DOHH2 (cell line): ENCODE results near the gene GALNS.

ENCODE experiments used
- H3F3A ChIP-seq: fragments of 200-600 bp; sonication (generic), shearing (Covaris generic); 2 replicates; pipeline ENCODE4 v1.6.0; 2016; ENCODE audit warnings: antibody characterized with exemption, mild to moderate bottlenecking; ENCODE audit not compliant: control insufficient read depth, insufficient read depth
- H3K27ac ChIP-seq: fragments of 200-600 bp; sonication (generic); 2 replicates; pipeline ENCODE4 v1.5.1; 2014; ENCODE audit warnings: low read depth, mild to moderate bottlenecking, low read length, moderate library complexity
- H3K27me3 ChIP-seq: fragments of 200-600 bp; sonication (generic); 2 replicates; pipeline ENCODE4 v1.6.1; 2014; ENCODE audit warnings: mild to moderate bottlenecking, low read length, mixed read lengths; ENCODE audit not compliant: control insufficient read depth
- H3K36me3 ChIP-seq: fragments of 200-600 bp; sonication (generic); 2 replicates; pipeline ENCODE4 v1.6.1; 2014; ENCODE audit warnings: mild to moderate bottlenecking, low read length, moderate library complexity, mixed read lengths; ENCODE audit not compliant: control insufficient read depth
- H3K4me1 ChIP-seq: fragments of 200-600 bp; sonication (generic); 2 replicates; pipeline ENCODE4 v1.6.1; 2014; ENCODE audit warnings: mild to moderate bottlenecking, low read length, mixed read lengths; ENCODE audit not compliant: control insufficient read depth
- H3K4me2 ChIP-seq: fragments of 200-600 bp; sonication (generic); 2 replicates; pipeline ENCODE4 v1.6.0; 2014; ENCODE audit warnings: mild to moderate bottlenecking, low read length, moderate library complexity
- H3K4me3 ChIP-seq: fragments of 200-600 bp; sonication (generic); 2 replicates; pipeline ENCODE4 v1.5.1; 2014; ENCODE audit warnings: mild to moderate bottlenecking, low read length, mixed read lengths
- H3K79me2 ChIP-seq: fragments of 200-600 bp; sonication (generic); 2 replicates; pipeline ENCODE4 v1.6.1; 2014; ENCODE audit warnings: mild to moderate bottlenecking, low read length, mixed read lengths; ENCODE audit not compliant: control insufficient read depth
- H3K9me2 ChIP-seq: fragments of 200-600 bp; sonication (generic); replicated peaks from 2 replicates; pipeline ENCODE4 v1.6.1; 2014; ENCODE audit warnings: mild to moderate bottlenecking, low read length, mixed read lengths; ENCODE audit not compliant: control insufficient read depth
- H3K9me3 ChIP-seq: fragments of 200-600 bp; sonication (generic); 2 replicates; pipeline ENCODE4 v1.6.1; 2014; ENCODE audit warnings: antibody characterized with exemption, low read length, mixed read lengths; ENCODE audit not compliant: control insufficient read depth, insufficient read depth
- H4K20me1 ChIP-seq: fragments of 200-600 bp; sonication (generic); 2 replicates; pipeline ENCODE4 v1.6.0; 2014; ENCODE audit warnings: low read depth, mild to moderate bottlenecking, antibody characterized with exemption, low read length, moderate library complexity; ENCODE audit not compliant: control insufficient read depth, insufficient read depth
- EZH2phosphoT487 ChIP-seq: fragments of 200-600 bp; sonication (generic); IDR thresholded peaks from 2 replicates; pipeline ENCODE4 v1.6.1; 2017; ENCODE audit warnings: borderline replicate concordance, mild to moderate bottlenecking, antibody characterized with exemption, low read length, moderate library complexity, mixed read lengths
- TF ChIP-seq, protein P1 (sequence below): fragments of 200-600 bp; sonication (generic); IDR thresholded peaks from one replicate; pipeline ENCODE4 v1.5.1; 2014; ENCODE audit warnings: antibody characterized with exemption, mild to moderate bottlenecking, low read depth, low read length; ENCODE audit not compliant: poor library complexity, severe bottlenecking

The GALNS gene

GRCh38 chr16:88810912-88811768 lies 45.6 kb downstream of the GALNS start:
- Histone ChIP-seq H3F3A (peaks cover 10% of the 10 kb centered on the region), H3K27ac (peak overlapping the region; percentile 81), H3K4me3 (peak overlapping the region; percentile 87), H3K9me3 (peaks cover 7% of the 10 kb centered on the region; the same call in 1 of the 2 replicates), H3K36me3 (peaks cover 52% of the 10 kb centered on the region), H3K4me1 (peaks cover 30% of the 10 kb centered on the region), H4K20me1 (no peaks in the 10 kb centered on the region), H3K4me2 (peak overlapping the region; percentile 95), H3K9me2 (no peaks in the 10 kb centered on the region), H3K79me2 (peaks cover 39% of the 10 kb centered on the region), H3K27me3 (no peaks in the 10 kb centered on the region)
- TF ChIP-seq, protein P1, sequence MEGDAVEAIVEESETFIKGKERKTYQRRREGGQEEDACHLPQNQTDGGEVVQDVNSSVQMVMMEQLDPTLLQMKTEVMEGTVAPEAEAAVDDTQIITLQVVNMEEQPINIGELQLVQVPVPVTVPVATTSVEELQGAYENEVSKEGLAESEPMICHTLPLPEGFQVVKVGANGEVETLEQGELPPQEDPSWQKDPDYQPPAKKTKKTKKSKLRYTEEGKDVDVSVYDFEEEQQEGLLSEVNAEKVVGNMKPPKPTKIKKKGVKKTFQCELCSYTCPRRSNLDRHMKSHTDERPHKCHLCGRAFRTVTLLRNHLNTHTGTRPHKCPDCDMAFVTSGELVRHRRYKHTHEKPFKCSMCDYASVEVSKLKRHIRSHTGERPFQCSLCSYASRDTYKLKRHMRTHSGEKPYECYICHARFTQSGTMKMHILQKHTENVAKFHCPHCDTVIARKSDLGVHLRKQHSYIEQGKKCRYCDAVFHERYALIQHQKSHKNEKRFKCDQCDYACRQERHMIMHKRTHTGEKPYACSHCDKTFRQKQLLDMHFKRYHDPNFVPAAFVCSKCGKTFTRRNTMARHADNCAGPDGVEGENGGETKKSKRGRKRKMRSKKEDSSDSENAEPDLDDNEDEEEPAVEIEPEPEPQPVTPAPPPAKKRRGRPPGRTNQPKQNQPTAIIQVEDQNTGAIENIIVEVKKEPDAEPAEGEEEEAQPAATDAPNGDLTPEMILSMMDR: no peak
- no peak for TF ChIP-seq EZH2phosphoT487

GRCh38 chr16:88810166-88810911 lies 46.4 kb downstream of the GALNS start:
- Histone ChIP-seq H4K20me1 (peaks cover 3% of the 10 kb centered on the region; the same call in 1 of the 2 replicates), H3K27ac (peak overlapping the region; percentile 81), H3F3A (peaks cover 10% of the 10 kb centered on the region), H3K4me2 (peak overlapping the region; percentile 95), H3K9me3 (peaks cover 7% of the 10 kb centered on the region; the same call in 1 of the 2 replicates), H3K79me2 (peaks cover 47% of the 10 kb centered on the region), H3K27me3 (no peaks in the 10 kb centered on the region), H3K4me3 (peak overlapping the region; percentile 87), H3K4me1 (peaks cover 38% of the 10 kb centered on the region), H3K36me3 (peaks cover 60% of the 10 kb centered on the region), H3K9me2 (no peaks in the 10 kb centered on the region)
- TF ChIP-seq, protein P1: no peak
- TF ChIP-seq EZH2phosphoT487: no peak

DNA sequence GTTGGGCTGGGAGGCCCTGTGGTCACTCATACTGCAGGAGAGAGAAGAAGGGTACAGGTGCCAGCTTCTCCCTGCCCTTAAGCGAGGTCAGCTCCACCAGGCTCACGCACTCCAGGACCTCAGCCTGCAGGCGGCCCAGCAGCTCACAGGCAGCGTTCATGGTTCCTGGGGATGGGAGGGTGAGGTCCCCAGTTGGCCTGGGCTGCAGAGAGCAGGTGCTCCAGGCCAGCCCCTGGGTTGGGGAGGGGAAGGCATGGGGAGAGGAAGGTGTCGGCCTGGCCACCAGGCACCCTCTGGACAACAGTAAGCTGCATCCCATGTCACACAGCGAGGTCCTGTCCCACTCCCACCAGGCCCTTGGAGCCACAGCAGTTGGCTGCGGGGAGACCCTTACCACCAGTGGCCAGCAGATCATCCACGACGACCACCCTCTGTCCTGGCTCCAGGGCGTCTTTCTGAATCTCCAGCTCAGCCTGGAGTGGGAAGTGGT lies 47.0 kb downstream of the GALNS start:
- no peaks in the 10 kb centered on the region for H3K27me3 ChIP-seq
- peaks cover 7% of the 10 kb centered on the region; the same call in 1 of the 2 replicates for H3K9me3 ChIP-seq
- peaks cover 6% of the 10 kb centered on the region; the same call in 1 of the 2 replicates for H4K20me1 ChIP-seq
- H3K9me2 ChIP-seq: no peaks in the 10 kb centered on the region
- peaks cover 66% of the 10 kb centered on the region for H3K36me3 ChIP-seq
- H3K79me2 ChIP-seq: peaks cover 53% of the 10 kb centered on the region
- peak overlapping the region; percentile 81 for H3K27ac ChIP-seq
- peak overlapping the region; percentile 95 for H3K4me2 ChIP-seq
- peaks cover 10% of the 10 kb centered on the region for H3F3A ChIP-seq
- no peak for TF ChIP-seq EZH2phosphoT487
- TF ChIP-seq, protein P1: no peak
- peak overlapping the region; percentile 87 for H3K4me3 ChIP-seq
- H3K4me1 ChIP-seq: peaks cover 44% of the 10 kb centered on the region
